HepG2 (cell line): ENCODE results near the gene BHLHE41. TPM values are rescaled to one million over a fixed set of nuclear protein-coding genes. Genes with fewer than 3 reads are reported as not detected.
A peak's percentile ranks its signal among the peaks of the same experiment; 100 is the strongest.

Experiments
- ATAC-seq: fragments of 200-7000 bp; cut with Tn5 transposase; 3 replicates; pipeline ENCODE4 v1.9.1; 2020; ENCODE audit warnings: mild to moderate bottlenecking, moderate library complexity
- BruUV-seq: library from RNA; stranded (reverse); fragments of 400-500 nt; replicated peaks from 2 replicates; lab custom pipeline; 2021; lab: Mats Ljungman, UMichigan
- CTCF ChIA-PET: fragments of 300-600 bp; formaldehyde crosslinking; extraction: SDS; loops from one replicate; lab custom pipeline; 2021; ENCODE audit warnings: low total read pairs, inconsistent platforms, low intra/inter-chr PET ratio; lab: Yijun Ruan, JAX
- POLR2A ChIA-PET: fragments of 350-600 bp; sonication (Branson Sonifier 250); formaldehyde crosslinking; loops from one replicate; lab custom pipeline; 2020; ENCODE audit warnings: antibody characterized with exemption, inconsistent platforms; lab: Yijun Ruan, JAX
- DNase-seq: peaks from one replicate; pipeline ENCODE4 v3.0.0-alpha.2; 2015; ENCODE audit warnings: low spot score
- FAIRE-seq: peaks from 3 replicates; lab custom pipeline; 2011; peaks lifted over from hg19 to GRCh38; lab: Jason Lieb, UNC
- H2AFZ ChIP-seq: one replicate; pipeline ENCODE4 v1.6.1; 2011; ENCODE audit warnings: low read length, inconsistent platforms
- H3K27ac ChIP-seq: fragments of 300-600 bp; 3 replicates; pipeline ENCODE4 v1.8.0; 2011; ENCODE audit warnings: mixed run types, mild to moderate bottlenecking, mixed read lengths, low read length, inconsistent platforms; ENCODE audit not compliant: insufficient read depth; ENCODE audit errors: extremely low read length
- H3K27me3 ChIP-seq, 2 experiments: fragments of 200-600 bp in 1 of 2; 2 replicates in 1 of 2; 3 replicates in 1 of 2; pipeline versions ENCODE4 v1.6.0 to v1.8.0; 2011; ENCODE audit warnings: low read length in 2 of 2, mild to moderate bottlenecking in 2 of 2, moderate library complexity in 2 of 2, inconsistent platforms in 1 of 2; ENCODE audit not compliant: insufficient read depth in 2 of 2, control insufficient read depth in 1 of 2
- H3K36me3 ChIP-seq, 2 experiments: fragments of 200-600 bp in 1 of 2; replicated peaks in 1 of 2; 2 replicates in 1 of 2; 3 replicates in 1 of 2; pipeline versions ENCODE4 v1.5.1 to v1.8.0; 2011; ENCODE audit warnings: low read length in 2 of 2, inconsistent platforms in 1 of 2; ENCODE audit not compliant: insufficient read depth in 2 of 2, control insufficient read depth in 1 of 2
- H3K4me1 ChIP-seq: 2 replicates; pipeline ENCODE4 v1.5.1; 2012; ENCODE audit warnings: low read length, inconsistent platforms; ENCODE audit not compliant: insufficient read depth
- H3K4me2 ChIP-seq: 2 replicates; pipeline ENCODE4 v1.6.0; 2011; ENCODE audit warnings: low read depth, low read length, inconsistent platforms
- H3K4me3 ChIP-seq, 3 experiments: fragments of 200-600 bp in 1 of 3; sonication (generic), shearing (Covaris generic) in 1 of 3; replicated peaks in 1 of 3; 2 replicates each; pipeline ENCODE4 v1.5.1; 2011 to 2016; ENCODE audit warnings: low read length in 3 of 3, inconsistent platforms in 2 of 3, low read depth in 2 of 3, mild to moderate bottlenecking in 2 of 3, control low read depth in 1 of 3, mixed read lengths in 1 of 3; ENCODE audit not compliant: insufficient read depth in 1 of 3
- H3K79me2 ChIP-seq: one replicate; pipeline ENCODE4 v1.6.1; 2011; ENCODE audit warnings: low read length, inconsistent platforms; ENCODE audit not compliant: insufficient read depth
- H3K9ac ChIP-seq: 2 replicates; pipeline ENCODE4 v1.6.0; 2011; ENCODE audit warnings: mild to moderate bottlenecking, low read depth, low read length, inconsistent platforms; ENCODE audit not compliant: insufficient read depth
- H3K9me3 ChIP-seq: 2 replicates; pipeline ENCODE4 v1.5.1; 2012; ENCODE audit warnings: mild to moderate bottlenecking, low read length
- H4K20me1 ChIP-seq: 2 replicates; pipeline ENCODE4 v1.6.0; 2011; ENCODE audit warnings: inconsistent platforms, mild to moderate bottlenecking, low read length, moderate library complexity; ENCODE audit not compliant: insufficient read depth
- AGO2 ChIP-seq: fragments of 200-400 bp; formaldehyde crosslinking; optimal IDR thresholded peaks from 2 replicates; pipeline ENCODE3; 2017; ENCODE audit warnings: mild to moderate bottlenecking, low read depth, low read length, moderate library complexity
- MAFF ChIP-seq: IDR thresholded peaks from 2 replicates; pipeline ENCODE4 v1.6.1; 2011; ENCODE audit warnings: low read depth, low read length, improper control_type of control experiment
- MAFG ChIP-seq: sonication (generic); formaldehyde crosslinking; IDR thresholded peaks from 2 replicates; pipeline ENCODE4 v1.5.1; 2020; ENCODE audit warnings: mild to moderate bottlenecking, missing genetic modification reagents
- MAFK ChIP-seq, 2 experiments: IDR thresholded peaks in 1 of 2; conservative IDR thresholded peaks in 1 of 2; 2 replicates each; pipeline ENCODE4 v1.6.1; 2011; ENCODE audit warnings: improper control_type of control experiment in 2 of 2, low read length in 2 of 2
- MED13 ChIP-seq: sonication (generic); formaldehyde crosslinking; IDR thresholded peaks from 2 replicates; pipeline ENCODE4 v1.5.0; 2020; ENCODE audit warnings: missing genetic modification reagents
- NKX3-1 ChIP-seq: sonication (generic); formaldehyde crosslinking; IDR thresholded peaks from 2 replicates; pipeline ENCODE4 v1.5.0; 2020; ENCODE audit warnings: missing genetic modification reagents
- POLR2G ChIP-seq: fragments of 200-400 bp; formaldehyde crosslinking; IDR thresholded peaks from 2 replicates; pipeline ENCODE4 v1.6.1; 2018; ENCODE audit warnings: mild to moderate bottlenecking, low read depth, low read length, moderate library complexity
- ZBTB3 ChIP-seq: sonication (generic); formaldehyde crosslinking; IDR thresholded peaks from 2 replicates; pipeline ENCODE4 v1.4.0; 2020; ENCODE audit warnings: low read depth, mild to moderate bottlenecking, moderate library complexity, missing genetic modification reagents, borderline replicate concordance
- ZMAT3 ChIP-seq: sonication (generic); formaldehyde crosslinking; conservative IDR thresholded peaks from 2 replicates; pipeline ENCODE4 v1.7.0; 2021; ENCODE audit warnings: missing genetic modification reagents
- ZNF296 ChIP-seq: sonication (generic); formaldehyde crosslinking; conservative IDR thresholded peaks from 2 replicates; pipeline ENCODE4 v1.5.0; 2020; ENCODE audit warnings: mild to moderate bottlenecking, missing genetic modification reagents
- WGBS: methylation state at CpG from one replicate; pipeline ENCODE4 v1.1.6; 2017; ENCODE audit warnings: low lambda C conversion rate; 5-methylcytosine and 5-hydroxymethylcytosine counted together
- in situ Hi-C: cut with HindIII; loops from 2 replicates; pipeline ENCODE4 v1.10.0; 2017; ENCODE audit warnings: low pct_unique_long_range_greater_than_20kb; ENCODE audit not compliant: extremely low pct_ligation_motif_present
- intact Hi-C: fragments of 100-400 bp; cut with micrococcal nuclease; formaldehyde crosslinking; loops from one replicate; pipeline ENCODE4 v1.10.0; 2022; ENCODE audit not compliant: unreplicated experiment
- polyA plus RNA-seq, 8 experiments: library from polyadenylated mRNA; depleted of rRNA in 3 of 8; stranded (reverse) in 7 of 8; unstranded in 1 of 8; fragments of >200 nt; fragmentation: Illumina TruSeq in 4 of 8; extraction: Trizol in 4 of 8; gene quantifications; 2 replicates each; pipeline versions ENCODE4 v1.2.1 to v1.2.3, GENCODE V29; 2011 to 2016; ENCODE audit warnings: low read depth in 4 of 8, missing spikeins in 1 of 8, mixed read lengths in 1 of 8; ENCODE audit not compliant: insufficient read depth in 1 of 8
- total RNA-seq, 5 experiments: library from RNA; depleted of rRNA; stranded (reverse); fragments of >200 nt; fragmentation: Illumina TruSeq; extraction: Trizol; gene quantifications; 2 replicates each; pipeline ENCODE4 v1.2.3, GENCODE V29; 2016; ENCODE audit warnings: low read depth in 1 of 5
- TF ChIP-seq, protein P1 (sequence below): sonication (generic); formaldehyde crosslinking; conservative IDR thresholded peaks from 2 replicates; pipeline ENCODE4 v1.4.0; 2020; ENCODE audit warnings: missing genetic modification reagents

The BHLHE41 gene
- total and polyA plus RNA-seq, 2 of the 13 experiments (the other 11 are each of a cell fraction or from before 2014, with no cell fraction given): 0.03 TPM; not detected in 1

DNA sequence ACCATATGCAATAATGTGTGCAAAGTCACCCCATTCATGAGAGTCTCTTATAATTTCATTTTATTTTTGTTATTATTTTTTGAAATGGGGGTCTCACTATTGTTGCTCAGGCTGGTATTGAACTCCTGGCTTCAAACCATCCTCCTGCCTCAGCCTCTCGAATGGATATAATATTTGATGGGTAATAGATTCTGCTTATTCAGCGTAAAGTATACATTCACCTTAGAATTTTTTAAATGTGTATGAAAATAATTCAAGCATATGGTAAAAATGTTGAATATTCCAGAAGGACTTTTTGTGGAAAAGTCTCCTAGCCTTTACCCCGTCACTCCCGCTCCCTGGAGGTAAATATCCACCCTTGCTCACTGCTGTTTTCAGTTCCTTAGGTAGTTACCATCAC is 47.2 kb upstream of the BHLHE41 start:
- intact Hi-C loops (no loop called here), in situ Hi-C loops (no loop called here)
- peaks cover 0 to 7% of the 10 kb centered on the region in 2 experiments; a peak in 1 of 5 replicates for H3K27me3 ChIP-seq
- H3K79me2 ChIP-seq: no peaks in the 10 kb centered on the region
- no peaks in the 10 kb centered on the region for H4K20me1 ChIP-seq
- ATAC-seq (no peak), DNase-seq (no peak), FAIRE-seq (no peak)
- TF ChIP-seq POLR2G (no peak), MAFF (peak; percentile 86), MAFG (CRISPR knock-in tag) (no peak), NKX3-1 (CRISPR knock-in tag) (no peak), ZNF296 (CRISPR knock-in tag) (no peak), AGO2 (no peak), ZBTB3 (no peak), ZMAT3 (CRISPR knock-in tag) (no peak), MED13 (CRISPR knock-in tag) (no peak), MAFK (conservative IDR thresholded peaks at IDR 0.05 in 1 of 2, IDR thresholded peaks at IDR 0.05 in 1 of 2; ENCODE audit: low read length in 2 of 2) (peak; percentile 77 to 90)
- TF ChIP-seq, protein P1, sequence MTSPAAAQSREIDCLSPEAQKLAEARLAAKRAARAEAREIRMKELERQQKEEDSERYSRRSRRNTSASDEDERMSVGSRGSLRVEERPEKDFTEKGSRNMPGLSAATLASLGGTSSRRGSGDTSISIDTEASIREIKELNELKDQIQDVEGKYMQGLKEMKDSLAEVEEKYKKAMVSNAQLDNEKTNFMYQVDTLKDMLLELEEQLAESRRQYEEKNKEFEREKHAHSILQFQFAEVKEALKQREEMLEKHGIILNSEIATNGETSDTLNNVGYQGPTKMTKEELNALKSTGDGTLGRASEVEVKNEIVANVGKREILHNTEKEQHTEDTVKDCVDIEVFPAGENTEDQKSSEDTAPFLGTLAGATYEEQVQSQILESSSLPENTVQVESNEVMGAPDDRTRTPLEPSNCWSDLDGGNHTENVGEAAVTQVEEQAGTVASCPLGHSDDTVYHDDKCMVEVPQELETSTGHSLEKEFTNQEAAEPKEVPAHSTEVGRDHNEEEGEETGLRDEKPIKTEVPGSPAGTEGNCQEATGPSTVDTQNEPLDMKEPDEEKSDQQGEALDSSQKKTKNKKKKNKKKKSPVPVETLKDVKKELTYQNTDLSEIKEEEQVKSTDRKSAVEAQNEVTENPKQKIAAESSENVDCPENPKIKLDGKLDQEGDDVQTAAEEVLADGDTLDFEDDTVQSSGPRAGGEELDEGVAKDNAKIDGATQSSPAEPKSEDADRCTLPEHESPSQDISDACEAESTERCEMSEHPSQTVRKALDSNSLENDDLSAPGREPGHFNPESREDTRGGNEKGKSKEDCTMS (CRISPR knock-in tag): no peak
- H2AFZ ChIP-seq: no peak overlapping the region
- no TSS peak for BruUV-seq
- no peaks in the 10 kb centered on the region for H3K4me1 ChIP-seq
- H3K27ac ChIP-seq: no peak overlapping the region
- H3K9ac ChIP-seq: no peak overlapping the region
- ChIA-PET POLR2A (no interaction called here), CTCF (no interaction called here)
- H3K36me3 ChIP-seq: no peaks in the 10 kb centered on the region
- no peak overlapping the region for H3K4me3 ChIP-seq
- no peaks in the 10 kb centered on the region for H3K9me3 ChIP-seq
- 9% methylated on average over 4 of the region's 4 CpGs for WGBS
- H3K4me2 ChIP-seq: no peak overlapping the region
